ENCODE measurements around the gene MRRF.

GRCh38 chr9:122336189-122336588 lies 71.5 kb downstream of the MRRF start:
- TF ChIP-seq POLR2A (IDR thresholded peaks at IDR 0.05) (no peak), CTCF (IDR thresholded peaks at IDR 0.05) (no peak)

All from tibial nerve (tissue), 3 donors.